ENCODE data around the gene TMIGD1.

DNA sequence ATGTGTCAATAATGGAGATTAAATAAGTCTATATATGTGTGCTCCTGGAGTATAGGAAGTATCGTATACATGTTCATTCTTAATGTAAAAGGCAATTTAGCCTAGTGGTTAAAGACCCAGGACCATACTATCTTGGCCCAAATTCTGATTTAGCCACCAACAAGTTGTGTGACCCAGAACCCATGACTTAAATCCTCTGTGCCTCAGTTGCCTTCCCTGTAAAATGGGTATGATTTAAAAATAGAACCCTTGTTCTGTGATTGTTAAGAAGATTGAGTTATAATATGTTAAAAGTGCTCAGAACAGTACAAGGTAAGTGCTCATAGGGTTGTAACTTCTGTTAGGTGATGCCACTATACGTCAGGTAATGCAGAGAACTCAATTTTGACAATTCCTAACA is 23.3 kb downstream of the TMIGD1 start:
- TF ChIP-seq CTCF (IDR thresholded peaks at IDR 0.05) (no peak), EZH2 (IDR thresholded peaks at IDR 0.05; ENCODE audit: borderline replicate concordance, insufficient read depth, low read depth, low read length, poor library complexity, severe bottlenecking) (no peak)
